ENCODE measurements around the gene ADAR.

The ADAR gene

GRCh38 chr1:154623358-154623757 lies 15.4 kb upstream of the ADAR start:
- no peak overlapping the region for H3K4me3 ChIP-seq (ENCODE audit: low read length)
- TF ChIP-seq CTCF (conservative IDR thresholded peaks at IDR 0.05; ENCODE audit: low read length), result no peak
- DNase-seq (ENCODE audit: low read depth), result no peak

- H3K4me3 ChIP-seq (ENCODE audit: low read length), result no peak overlapping the region
- TF ChIP-seq CTCF (conservative IDR thresholded peaks at IDR 0.05; ENCODE audit: low read length), result no peak
- DNase-seq (ENCODE audit: low read depth), result no peak
Observed at GRCh38 chr1:154622503-154623039, 14.6 kb upstream of the ADAR start.

- DNase-seq (ENCODE audit: low read depth), result no peak
Observed at GRCh38 chr1:154621875-154622274, 13.9 kb upstream of the ADAR start.

GRCh38 chr1:154620751-154621150 lies 12.8 kb upstream of the ADAR start:
- TF ChIP-seq CTCF (conservative IDR thresholded peaks at IDR 0.05; ENCODE audit: low read length), result no peak
- H3K4me3 ChIP-seq (ENCODE audit: low read length), result no peak overlapping the region
- no peak for DNase-seq (ENCODE audit: low read depth)

More at GRCh38 chr1:154621875-154622274, 13.9 kb upstream of the ADAR start:
- TF ChIP-seq CTCF (conservative IDR thresholded peaks at IDR 0.05; ENCODE audit: low read length), result no peak
- H3K4me3 ChIP-seq (ENCODE audit: low read length), result no peak overlapping the region

- TF ChIP-seq CTCF (conservative IDR thresholded peaks at IDR 0.05; ENCODE audit: low read length), result no peak
- no peak overlapping the region for H3K4me3 ChIP-seq (ENCODE audit: low read length)
- no peak for DNase-seq (ENCODE audit: low read depth)
Observed at GRCh38 chr1:154619181-154619948, 11.4 kb upstream of the ADAR start.

GRCh38 chr1:154616659-154617345 lies 8.8 kb upstream of the ADAR start:
- no peak for DNase-seq (ENCODE audit: low read depth)
- H3K4me3 ChIP-seq (ENCODE audit: low read length), result no peak overlapping the region
- no peak for TF ChIP-seq CTCF (conservative IDR thresholded peaks at IDR 0.05; ENCODE audit: low read length)
